Measurements from ENCODE around the gene RPL31.

DNA sequence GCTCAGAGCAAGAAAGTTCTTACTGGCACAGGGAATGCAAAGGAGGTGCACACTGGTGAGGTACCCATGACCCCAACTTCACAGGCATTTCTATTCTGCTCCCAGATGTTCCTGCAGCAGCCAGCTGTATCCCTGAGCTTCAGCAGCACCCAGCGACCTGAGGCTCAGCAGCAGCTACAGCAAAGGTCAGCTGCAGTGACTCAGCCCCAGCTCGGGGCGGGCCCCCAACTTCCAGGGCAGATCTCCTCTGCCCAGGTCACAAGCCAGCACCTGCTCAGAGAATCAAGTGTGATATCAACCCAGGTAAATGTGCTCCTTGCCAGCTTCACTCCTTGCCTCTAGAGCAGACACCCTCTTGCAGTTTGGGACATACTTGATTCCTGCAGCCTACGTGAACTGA, 14.1 kb upstream of the RPL31 start:
- TF ChIP-seq POLR2A (IDR thresholded peaks at IDR 0.05) (no peak), CTCF (IDR thresholded peaks at IDR 0.05) (no peak)
